DMS153 (cell line): Measurements from ENCODE around the gene RNF2.
"Not testable (repeated sequence)": the region's sequence is repeated elsewhere in the genome, so short reads cannot be mapped to it uniquely, and the experiment has no call there.

Experiments used
- DNase-seq: peaks from one replicate; lab custom pipeline; 2025; lab: John Stamatoyannopoulos, UW

The RNF2 gene

DNA sequence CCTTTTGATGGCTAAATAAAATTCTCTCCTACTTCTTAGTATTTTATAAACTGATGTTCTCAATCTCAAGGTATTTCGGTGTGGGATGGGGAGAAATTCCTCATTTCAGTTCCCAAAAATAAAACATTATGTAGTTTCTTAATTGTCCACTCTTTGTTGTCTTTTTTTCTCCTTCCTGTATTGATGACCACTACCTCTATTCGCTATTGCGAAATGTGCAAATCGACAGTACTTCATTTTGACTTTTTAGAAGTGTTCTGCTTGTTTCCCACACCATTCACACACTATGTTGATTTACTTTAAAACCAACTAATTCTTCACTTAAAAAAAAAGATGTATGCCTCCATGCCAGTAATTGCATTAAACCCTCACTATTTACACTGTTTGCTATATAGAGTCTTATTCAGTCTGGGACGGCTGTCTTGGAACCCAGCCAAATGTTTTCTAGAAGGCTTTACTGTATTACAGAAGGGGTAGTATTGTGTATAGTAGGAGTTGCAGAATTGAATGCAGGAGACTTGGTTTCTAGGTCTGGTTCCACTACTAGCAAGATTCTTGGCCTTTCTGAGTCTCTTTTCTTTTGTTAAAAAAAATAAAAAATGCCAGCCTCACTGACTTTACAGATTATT is 5.6 kb downstream of the RNF2 start:
- no peak for DNase-seq

DNA sequence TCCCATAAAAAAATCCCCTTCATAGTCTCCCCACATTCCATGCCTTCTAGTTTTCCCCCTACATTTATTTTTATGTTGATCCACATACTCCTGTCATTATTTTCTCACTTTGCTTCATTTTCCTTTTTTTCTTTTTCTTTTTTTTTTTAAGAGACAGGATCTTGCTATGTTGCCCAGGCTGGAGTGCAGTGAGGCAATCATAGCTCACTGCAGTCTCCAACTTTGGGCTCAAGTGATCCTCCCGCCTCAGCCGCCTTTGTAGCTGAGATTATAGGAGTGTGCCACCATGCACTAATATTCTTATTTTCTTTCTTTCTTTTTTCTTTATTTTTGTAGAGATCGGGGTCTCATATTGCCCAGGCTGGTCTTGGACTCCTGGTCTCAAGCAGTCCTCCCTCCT is 7.8 kb downstream of the RNF2 start:
- no peak for DNase-seq

DNA sequence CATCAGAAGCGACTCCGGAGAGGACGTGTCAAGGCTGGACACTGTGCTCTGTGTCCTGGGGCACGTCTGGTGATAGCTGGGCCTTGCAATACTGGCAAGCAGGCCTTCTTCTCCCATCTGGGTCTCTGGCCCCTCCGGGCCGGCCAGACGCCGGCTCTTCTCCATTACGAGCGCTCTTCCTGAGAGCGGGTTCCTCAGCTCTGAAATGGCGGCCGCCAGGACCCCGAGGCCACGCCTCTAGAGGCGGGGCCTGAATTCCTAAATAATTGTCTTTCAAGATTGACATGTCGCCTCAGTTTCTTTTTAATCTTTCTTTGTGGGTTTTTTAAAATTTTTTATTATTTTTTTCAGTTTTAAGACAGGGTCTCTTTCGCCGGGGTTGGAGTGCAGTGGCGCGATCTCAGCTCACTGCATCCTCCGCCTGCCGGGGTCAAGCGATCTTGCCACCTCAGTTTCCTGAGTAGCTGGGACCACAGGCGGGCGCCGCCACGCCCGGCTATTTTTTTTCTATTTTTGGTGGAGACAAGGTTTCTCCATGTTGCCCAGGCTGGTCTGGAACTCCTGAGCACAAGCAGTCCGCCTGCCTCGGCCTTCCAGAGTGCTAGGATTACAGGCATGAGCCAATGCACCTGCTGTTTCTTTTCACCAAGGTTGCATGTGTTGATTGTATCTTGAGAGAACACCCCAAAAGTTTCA is 9.2 kb downstream of the RNF2 start:
- no peak for DNase-seq

DNA sequence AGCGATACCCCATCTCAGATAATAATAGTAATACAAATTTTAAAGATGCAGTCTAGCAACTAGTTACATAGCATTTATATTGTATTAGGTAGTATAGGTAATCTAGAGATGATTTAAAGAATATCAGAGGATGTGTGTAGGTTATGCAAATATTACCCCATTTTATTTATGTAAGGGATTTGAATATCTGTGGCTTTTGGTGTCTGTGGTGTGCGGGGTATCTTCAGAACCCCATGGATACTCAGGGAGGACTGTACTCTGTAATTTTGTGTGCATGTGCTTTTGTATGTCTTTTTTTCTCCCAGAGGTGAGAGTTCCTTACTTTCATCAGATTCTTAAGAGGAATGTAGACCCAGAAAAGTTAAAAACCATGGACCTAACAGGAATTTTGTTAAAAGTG is 12.8 kb downstream of the RNF2 start:
- no peak for DNase-seq

DNA sequence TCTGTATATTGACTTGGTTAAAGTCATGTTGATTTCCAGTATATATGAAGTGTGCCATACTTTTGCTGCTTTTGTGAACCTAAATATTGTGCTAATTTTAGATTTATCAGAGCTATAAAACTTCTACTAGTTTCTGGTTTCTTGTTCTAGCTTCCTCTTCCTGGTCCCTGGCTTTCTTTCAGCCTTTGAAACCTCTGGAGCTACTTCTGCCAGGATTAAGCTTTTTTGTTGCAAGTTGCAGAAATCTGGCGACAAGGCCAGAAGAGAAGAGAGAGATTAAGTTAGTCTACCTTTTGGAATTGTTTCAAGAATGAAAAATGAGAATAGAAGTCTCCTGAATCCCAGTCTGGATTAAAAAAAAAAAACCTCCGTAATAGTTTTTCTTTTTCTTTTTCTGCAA is 13.5 kb downstream of the RNF2 start:
- no peak for DNase-seq

DNA sequence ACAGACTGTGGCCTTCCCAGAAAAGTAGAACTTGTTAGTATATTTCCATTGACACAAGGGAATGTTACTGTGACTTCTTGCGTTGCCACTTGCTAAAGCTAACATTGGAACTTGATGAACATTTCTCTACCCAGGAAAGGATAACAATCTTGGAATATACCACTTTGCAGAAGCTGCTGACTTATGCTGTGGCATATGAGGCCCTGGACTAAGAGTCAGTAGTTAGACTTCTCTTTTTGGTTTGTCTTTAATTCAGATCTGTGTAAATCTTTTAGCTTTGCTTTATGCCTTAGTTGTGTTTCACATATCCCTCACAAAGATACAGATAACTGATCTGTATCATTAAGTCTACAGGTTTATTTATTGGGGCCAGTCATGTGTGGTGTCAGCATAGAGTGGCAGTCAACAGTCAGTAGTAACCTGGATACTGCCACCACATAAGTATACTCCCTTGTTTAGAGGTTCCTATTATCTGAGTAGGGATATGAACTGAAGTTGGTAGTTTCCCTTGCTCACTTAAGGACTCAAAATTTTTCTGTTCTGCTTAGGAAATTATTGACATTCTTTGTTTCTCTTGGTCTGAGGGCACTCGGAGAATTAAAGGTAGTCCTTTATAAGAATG is 14.7 kb downstream of the RNF2 start:
- DNase-seq, result no peak

DNA sequence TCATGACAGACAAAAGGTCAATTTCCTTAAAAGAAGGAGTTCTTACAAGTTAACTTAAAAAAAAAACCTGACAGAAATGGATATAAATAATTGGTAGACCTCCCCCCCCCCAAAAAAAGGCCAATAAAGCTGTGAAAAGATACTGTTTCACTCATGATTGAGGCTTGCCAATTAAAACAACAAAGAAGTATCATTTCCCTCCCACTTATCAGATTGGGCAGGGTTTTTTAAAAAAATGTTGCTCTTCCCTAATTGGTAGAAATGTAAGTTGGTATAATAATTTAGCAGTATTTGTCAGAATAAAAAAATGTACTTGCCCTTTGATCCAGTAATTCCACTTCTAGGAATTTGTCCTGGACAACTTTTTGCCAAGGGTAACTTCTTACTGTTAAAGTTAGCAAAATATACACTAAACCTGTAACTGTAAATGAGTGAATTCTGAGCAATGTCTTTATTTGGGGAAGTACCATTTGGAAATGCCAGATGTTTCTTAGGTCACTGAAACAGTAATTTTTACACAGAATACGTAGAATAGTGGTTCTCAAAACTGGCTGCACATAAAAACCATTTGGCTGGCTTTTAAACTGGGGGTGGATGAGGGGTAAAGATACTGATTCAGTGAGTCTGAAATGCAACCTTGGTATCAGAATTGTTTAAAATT is 17.5 kb downstream of the RNF2 start:
- DNase-seq, result no peak

DNA sequence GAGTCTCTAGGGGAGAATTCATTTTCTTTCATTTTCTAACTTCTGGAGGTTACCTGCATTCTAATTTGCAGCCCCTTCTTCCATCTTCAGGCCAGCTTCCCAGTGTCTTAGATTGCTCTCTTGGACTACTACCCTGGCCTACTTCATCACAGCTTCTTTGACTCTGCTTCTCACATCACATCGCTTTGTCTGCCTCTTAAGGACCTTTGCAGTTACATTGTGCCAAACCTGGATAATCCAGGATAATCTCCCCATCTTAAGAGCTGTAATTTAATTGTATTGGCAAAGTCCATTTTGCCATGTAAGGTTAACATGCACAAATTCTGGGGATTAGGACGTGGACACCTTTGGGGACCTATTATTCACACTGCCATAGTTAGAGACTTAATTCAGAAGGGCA is 18.4 kb downstream of the RNF2 start:
- DNase-seq, result no peak

DNA sequence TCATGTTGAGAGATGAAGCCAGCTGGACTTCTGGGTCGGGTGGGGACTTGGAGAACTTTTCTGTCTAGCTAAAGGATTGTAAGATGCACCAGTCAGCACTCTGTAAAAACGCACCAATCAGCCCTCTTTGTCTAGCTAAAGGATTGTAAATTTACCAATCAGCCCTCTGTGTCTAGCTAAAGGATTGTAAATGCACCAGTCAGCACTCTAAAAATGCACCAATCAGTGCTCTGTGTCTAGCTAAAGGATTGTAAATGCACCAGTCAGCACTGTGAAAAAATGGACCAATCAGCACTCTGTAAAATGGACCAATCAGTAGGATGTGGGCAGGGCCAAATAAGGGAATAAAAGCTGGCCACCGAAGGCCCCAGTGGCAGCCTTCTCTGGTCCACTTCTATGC is 19.6 kb downstream of the RNF2 start:
- DNase-seq, result not testable (repeated sequence)

DNA sequence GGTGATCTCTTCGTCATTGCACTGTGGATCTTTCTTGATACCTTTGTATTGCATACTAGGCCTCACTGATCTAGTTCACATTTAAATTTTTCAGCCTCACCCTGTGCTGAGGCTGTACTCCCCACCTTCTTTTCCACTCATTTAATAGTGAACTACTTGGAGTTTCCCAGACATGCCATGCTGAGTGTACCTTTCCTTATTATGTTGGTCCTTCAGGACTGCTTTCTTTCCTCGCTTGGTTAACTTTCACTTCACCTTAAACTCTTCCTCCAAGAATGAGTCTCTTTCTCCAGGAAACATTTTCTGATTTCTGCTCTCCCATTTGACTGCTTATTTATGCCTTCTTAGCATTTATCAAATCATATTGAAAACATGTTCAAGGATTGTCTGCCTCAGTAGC is 20.8 kb downstream of the RNF2 start:
- no peak for DNase-seq

DNA sequence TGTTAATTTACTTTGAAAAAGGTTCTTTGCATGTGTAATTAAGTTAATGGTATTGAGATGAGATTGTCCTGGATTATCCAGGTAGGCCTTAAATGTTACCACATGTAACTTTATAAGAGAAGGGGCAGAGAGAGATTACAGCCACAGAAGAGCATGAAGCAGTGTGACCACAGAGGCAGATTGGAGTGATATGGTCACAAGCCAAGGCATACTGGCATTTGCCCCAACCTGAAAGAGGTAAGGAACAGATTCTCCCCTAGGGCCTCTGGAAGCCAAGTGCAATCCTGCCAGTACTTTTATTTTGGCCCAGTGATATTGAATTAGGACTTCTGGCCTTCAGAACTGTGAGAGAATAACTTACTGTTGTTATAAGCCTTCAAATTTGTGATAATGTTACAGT is 23.0 kb downstream of the RNF2 start:
- DNase-seq, result no peak

DNA sequence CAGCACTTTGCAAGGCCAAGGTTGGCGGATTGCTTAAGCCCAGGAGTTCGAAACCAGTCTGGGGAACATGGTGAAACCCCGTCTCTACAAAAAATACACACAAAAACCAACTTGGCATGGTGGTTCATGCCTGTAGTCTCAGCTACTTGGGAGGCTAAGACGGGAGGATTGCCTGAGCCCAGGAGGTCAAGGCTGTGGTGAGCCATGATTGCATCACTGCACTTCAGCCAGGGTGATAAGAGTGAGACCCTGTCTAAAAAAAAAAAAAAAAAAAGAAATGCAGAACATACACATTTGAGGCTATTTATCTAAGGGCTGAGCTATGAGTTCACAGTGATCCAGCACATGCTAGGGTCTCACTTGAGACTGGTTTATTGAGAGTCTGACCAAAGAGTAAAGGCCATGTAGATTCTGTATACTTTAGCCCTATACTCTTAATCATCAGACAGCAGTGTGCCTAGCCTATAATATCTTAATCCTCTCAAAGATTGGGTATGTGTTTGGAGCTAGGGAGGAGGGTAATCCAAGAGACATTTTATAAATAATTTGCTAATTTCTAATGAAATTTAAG is 23.9 kb downstream of the RNF2 start:
- DNase-seq, result no peak

DNA sequence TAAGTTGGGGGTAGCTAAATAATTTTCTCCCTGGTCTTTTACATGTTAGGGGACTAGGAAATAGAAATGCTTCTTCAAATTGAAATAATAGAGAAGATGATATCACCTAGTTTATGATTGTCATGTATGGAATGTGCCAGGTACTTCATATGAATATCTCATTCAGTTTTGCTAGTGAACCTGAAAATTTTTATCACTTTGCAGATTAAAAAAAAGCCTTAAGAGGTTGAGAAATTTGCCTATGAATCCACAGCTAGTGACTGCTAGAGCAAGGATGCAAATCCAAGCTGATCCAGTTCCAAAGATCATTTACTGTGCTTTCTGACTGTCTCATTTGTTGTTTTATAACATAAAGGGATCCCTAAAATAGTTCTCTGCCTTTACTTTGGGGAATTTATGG is 24.7 kb downstream of the RNF2 start:
- DNase-seq, result no peak

DNA sequence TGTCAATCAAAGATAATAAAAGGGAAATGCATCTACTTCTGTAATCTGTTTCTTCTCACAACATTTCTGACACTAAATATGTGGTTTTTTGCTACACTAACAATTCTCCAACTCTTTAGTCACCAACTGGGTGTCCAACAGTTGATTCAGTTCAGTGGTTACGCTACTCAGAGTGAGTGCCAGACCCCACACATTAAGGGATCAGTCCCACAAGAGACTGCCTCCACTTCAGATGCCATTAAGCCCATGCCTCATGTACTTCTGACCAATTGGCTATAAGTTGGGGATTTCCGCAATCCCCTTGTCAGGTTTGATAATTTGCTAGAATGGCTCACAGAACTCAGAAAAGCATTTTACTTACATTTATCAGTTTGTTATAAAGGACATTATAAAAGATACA is 28.4 kb downstream of the RNF2 start:
- no peak for DNase-seq

DNA sequence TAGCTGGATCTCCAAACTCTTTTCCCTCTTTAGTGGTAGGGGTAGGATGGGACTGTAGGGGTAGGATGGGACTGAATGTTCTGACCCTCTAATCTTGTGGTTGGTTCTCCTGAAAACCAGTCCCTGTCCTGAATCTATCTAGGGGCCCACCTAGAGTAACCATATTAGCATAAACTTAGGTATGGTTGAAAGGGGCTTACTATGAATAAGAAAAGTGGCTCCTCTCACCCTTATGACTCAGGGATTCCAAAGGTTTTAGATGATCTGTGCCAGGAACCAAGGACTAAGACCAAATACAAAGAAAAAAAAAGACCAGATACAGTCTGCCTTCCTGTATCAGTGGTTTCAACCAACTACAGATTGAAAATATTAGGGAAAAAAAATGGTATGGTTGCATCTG is 28.9 kb downstream of the RNF2 start:
- no peak for DNase-seq

DNA sequence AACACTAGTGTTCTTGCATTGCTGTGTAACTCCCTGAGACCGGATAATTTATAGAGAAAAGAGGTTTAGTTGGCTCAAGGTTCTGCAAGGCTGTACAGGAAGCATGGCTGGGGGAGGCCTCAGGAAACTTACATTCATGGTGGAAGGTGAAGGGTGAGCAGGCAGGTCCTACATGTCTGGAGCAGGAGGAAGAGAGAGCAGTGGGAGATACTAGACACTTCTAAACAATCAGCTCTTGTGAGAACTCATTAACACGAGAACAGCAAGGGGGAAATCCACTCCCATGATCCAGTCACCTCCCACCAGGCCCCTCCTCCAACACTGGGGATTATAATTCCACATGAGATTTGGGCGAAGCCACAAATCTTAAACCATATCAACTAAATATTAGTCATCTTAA is 30.1 kb downstream of the RNF2 start:
- no peak for DNase-seq

DNA sequence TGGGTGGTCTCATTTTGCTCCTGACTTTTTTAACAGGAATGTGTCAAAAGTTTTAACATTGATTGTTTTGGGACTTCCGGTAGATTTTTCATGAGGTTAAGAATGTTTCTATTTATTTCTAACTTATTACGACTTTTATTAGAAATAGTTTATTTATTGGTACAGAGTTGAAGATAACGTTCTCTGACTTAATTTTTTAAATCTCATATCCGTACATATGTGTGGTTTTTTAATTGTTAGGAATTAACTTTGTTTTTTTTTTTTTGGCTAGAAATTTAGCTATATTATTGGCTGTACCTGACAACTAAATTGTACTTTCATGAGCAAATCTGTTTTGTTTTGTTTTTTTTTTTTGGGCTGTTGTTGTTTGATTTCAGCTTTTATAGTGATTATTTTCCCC is 32.0 kb downstream of the RNF2 start:
- DNase-seq, result no peak

DNA sequence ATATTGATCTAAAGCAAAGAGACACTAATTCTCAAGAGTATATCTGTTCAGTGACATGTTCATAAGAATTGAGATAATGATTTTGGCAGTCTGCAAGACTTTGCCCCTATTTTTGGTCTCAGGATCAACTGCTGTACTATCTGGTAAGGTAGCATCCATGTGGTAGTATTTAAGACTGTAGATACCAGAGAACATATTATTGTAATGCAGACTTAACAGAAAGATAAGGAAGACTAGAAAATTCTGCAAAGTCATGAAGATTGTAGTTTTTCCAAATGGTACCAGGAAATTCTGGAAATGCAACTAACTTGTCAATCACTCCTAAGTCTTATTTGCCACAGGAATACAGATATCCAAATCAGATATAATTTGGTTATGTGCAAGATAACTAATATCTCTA is 35.1 kb downstream of the RNF2 start:
- DNase-seq, result no peak

DNA sequence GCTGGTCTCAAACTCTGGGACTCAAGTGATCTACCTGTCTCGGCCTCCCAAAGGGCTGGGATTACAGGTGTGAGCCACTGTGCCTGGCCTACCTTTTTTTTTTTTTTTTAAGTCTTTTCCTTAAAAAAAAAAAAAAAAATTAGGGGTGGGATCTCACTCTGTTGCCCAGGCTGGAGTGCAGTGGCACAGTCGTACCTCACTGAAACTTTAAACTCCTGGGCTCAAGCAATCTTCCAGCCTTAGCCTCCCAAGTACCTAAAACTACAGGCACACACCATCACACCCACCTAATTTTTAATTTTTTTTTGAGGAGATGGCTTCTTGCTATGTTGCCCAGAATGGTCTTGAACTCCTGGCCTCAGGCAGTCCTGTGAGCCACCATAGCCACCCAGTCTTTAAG is 38.5 kb downstream of the RNF2 start:
- no peak for DNase-seq

DNA sequence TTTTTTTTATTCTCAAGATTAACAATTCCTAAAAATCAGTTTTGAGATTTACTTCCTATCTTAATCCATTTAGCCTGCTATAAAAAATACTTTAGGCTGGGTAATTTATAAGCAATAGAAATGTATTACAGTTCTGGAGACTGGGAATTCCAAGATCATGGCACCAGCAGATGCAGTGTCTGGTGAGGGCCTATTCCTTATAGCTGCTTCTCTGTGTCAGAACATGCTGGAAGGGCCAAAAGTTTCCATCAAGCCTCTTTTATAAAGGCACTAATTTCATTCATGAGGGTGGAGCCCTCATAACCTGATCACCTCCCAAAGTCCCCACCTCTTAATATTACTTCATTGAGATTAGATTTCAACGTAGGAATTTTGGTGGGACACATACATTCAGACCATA is 41.7 kb downstream of the RNF2 start:
- DNase-seq, result no peak

DNA sequence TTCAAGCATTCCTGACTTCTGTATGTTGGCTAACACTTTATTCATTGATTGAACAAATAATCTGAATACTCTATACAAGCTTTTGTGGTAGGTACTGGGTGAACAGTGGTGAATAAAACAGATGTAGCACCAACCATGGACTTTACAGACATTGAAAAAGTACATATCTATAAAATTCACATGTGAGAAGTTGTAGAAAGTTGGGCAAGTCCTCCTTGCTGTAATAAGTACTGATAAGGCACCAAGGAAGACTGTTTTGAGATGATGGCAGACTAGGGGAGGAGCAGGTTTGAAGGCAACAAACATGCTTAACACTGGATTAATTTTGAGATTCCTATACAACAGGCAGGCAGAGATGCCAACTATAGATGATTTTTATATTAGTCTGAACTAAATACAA is 42.4 kb downstream of the RNF2 start:
- DNase-seq, result no peak

DNA sequence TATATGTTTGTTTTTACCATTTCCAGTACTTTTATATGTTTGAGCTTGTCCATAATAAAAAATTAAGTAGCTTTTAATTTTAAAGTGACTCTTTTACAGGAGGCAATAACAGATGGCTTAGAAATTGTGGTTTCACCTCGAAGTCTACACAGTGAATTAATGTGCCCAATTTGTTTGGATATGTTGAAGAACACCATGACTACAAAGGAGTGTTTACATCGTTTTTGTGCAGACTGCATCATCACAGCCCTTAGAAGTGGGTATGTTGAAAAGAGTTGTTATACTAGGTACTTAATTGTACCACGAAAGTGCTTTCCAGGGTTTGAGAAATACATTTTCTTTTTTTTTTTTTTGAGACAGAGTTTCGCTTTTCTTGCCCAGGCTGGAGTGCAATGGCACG is 46.1 kb downstream of the RNF2 start:
- DNase-seq, result peak; percentile 43

DNA sequence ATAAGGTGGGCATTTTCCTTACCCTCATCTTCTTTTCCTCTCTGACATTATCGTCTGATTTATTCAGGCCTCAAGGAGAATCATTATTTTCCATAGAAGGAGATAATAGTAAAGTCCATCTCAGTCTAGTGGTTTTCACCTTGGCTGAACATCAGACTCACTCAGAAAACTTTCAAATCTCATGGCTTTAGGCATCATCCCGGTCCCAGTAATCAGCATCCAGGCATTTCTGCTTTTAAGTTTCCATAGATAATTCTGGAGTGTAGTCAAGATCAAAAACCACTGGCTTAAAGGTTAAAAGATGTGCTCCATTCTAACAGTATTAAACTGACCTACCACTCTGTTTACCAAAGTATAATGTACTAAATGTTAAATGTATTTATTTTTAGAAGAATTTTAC is 49.4 kb downstream of the RNF2 start:
- no peak for DNase-seq
